IPS DF 19.7 (cell line): ENCODE results near the gene DLG3.
"Not testable (repeated sequence)": the region's sequence is repeated elsewhere in the genome, so short reads cannot be mapped to it uniquely, and the experiment has no call there.

Source experiments
- DNase-seq: peaks from one replicate; pipeline ENCODE4 v3.0.0-alpha.2; 2013; ENCODE audit warnings: low read depth, low spot score

The DLG3 gene

DNA sequence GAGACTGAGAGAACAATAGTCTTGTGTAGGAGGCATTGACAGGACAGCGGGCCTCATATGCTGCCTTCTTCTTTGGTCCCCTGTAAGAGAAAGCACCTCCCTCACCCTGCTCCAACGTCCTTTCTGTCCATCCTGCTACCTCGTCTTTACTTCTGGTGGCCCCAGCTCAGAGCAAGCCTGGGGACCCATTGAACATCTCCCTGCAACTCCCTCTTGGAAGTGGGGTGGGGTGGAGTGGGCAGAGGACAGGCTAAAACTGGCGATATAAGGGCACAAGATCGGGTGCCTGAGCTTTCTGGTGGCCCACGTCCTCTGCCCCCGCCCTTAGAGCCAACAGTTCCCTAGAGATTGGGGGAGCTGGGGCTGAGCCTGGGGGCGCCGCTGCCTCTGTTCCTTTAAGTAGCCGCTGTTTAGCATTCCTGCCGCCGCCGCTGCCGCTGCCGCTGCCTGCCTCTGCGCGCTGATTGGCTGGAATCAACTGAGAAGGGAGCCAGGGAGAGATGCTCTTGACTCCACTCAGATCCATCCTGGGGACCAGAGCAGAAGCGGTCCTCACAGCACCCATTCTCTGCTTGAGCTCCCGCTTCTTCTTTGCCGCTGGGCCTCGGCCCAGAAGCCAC, at the start of gene DLG3:
DLG3 (plus strand) TSS at position 510 of the 620 bp plus-strand sequence. CDS start 367 bp downstream, outside the sequence.
- DNase-seq, result no peak

GRCh38 chrX:70398899-70399298, 45.7 kb upstream of the DLG3 start:
- no peak for DNase-seq

DNA sequence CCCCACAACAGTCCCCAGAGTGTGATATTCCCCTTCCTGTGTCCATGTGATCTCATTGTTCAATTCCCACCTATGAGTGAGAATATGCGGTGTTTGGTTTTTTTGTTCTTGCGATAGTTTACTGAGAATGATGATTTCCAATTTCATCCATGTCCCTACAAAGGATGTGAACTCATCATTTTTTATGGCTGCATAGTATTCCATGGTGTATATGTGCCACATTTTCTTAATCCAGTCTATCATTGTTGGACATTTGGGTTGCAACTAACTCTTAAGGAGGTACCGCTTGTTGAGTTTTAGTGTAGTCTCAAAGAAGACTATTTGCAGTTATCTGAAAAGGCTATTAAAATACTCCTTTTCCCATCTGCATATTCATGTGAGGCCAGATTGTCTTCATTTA, 44.5 kb upstream of the DLG3 start:
- DNase-seq, result not testable (repeated sequence)

GRCh38 chrX:70402721-70403120, 41.9 kb upstream of the DLG3 start:
- no peak for DNase-seq

GRCh38 chrX:70405003-70405402, 39.6 kb upstream of the DLG3 start:
- no peak for DNase-seq

DNA sequence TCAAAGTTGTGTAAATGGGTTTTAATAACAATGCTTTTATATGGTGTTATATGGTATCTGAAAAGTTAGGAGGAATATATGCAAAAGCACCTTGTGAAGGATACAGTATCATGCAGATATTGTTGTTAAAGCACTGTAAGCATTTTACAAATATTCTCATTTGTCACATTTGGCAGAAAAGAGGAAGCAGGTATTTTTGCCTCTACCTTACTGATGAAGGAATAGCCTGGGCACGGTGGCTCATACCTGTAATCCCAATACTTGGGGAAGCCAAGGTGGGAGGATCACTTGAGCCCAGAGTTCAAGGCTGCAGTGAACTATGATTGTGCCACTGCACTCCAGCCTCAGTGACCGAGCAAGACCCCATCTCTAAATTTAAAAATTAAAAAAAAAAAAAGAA, 33.7 kb upstream of the DLG3 start:
- DNase-seq, result no peak

GRCh38 chrX:70411475-70411874, 33.2 kb upstream of the DLG3 start:
- DNase-seq, result no peak

DNA sequence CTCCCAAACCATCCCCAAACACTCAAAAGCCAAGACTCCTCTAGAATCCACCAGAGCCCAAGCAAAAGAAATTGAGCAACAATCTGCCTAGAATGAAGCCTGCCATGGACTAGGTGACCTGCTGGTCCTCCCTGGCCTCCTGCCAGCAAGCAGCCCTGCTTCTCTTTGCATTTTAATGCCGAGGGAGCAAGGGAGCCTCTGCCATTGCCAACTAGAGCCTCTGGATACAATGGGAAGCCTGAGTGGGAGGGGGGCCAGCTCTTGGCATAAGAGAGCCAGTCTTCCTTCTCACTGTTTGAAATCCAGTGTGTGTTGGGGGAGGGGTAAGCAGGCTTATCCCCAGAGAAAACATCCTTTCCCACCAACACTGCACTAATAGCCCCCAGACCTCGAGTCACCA, 23.0 kb upstream of the DLG3 start:
- DNase-seq, result no peak

GRCh38 chrX:70422851-70423341, 21.7 kb upstream of the DLG3 start, which contains the start of gene GDPD2:
GDPD2 (plus strand) TSS chrX:70423314; CDS start chrX:70424985, 1,671 bp downstream.
- DNase-seq, result no peak

DNA sequence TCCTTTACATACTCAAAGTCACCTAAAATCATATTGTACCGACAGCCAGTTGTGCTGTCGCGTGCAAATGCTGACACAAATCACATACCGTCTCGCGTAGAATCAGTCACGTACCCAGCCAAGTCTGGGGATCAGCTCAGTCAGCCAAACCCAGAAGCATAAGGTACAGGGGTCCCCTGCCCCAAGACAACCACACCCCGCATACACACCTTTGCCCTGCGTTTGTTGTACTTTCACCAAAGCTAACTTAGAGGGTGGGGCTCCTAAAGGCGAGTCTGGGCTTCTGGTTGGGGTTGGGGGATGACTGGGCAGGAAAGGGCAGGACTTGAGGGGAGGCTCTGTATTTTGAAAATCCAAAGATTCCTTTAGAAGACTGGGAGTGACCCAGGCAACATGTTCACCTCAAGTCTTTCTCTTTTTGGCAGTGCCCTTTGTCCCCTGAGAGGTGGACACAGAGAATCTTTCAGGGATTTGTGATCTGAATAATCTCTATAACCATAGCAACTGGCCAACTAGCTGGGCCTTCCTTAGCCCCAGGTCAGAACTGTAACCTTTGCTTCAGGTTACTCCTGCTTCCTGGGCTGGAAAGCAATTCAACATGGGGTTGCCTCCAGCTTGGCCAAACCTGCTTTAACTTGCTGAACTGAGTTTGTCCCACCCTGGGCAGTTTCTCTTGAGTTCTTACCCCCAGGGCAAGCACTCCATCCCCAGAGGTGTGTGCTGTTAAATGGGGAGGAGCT, 20.5 kb upstream of the DLG3 start:
- no peak for DNase-seq

DNA sequence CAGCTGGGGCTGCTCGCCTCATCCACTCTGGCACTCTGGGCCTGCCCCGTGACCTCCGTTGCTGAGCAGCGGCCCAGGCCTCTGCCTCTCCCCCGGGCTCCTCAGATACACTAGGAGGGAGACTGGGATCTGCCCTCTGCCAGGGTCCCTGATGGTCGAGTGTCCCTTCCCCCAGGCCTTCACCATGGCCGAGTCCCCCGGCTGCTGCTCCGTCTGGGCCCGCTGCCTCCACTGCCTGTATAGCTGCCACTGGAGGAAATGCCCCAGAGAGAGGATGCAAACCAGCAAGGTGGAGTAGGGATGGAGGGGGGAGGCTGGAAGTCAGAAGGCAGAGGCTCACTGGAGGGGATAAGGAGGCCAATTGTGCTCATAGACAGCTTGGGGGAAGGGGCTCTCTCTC, 19.8 kb upstream of the DLG3 start:
- DNase-seq, result no peak

DNA sequence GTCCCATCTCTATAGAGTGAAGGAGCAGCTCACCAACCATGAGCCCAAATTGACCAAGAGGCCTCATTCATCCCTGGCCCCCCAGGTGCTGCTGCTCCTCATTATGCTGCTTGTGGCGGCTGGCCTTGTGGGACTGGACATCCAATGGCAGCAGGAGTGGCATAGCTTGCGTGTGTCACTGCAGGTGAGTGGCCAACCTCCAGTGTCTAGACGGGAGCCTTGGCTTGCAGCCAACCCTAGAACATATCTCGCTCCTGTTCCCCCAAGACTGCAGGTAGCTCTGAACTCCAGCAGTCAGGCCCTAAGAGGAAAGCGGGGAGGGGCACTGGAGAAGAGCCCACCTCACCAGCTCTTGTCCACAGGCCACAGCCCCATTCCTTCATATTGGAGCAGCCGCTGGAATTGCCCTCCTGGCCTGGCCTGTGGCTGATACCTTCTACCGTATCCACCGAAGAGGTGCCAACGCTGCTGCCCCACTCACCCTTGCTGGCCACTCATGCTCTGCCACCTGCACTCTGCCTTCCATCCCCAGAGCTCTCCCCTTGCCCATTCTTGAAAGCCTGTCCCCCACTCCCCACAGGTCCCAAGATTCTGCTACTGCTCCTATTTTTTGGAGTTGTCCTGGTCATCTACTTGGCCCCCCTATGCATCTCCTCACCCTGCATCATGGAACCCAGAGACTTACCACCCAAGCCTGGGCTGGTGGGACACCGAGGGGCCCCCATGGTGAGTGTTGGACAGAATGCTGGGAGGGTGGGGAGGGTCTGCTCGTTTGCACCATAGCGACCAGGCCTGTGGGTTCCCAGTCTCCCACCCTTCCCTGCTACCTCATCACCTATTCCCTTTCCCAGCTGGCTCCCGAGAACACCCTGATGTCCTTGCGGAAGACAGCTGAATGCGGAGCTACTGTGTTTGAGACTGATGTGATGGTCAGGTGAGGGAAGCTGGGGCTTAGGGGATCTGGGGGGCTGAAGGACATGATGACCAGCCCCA, 18.1 kb upstream of the DLG3 start:
- no peak for DNase-seq

DNA sequence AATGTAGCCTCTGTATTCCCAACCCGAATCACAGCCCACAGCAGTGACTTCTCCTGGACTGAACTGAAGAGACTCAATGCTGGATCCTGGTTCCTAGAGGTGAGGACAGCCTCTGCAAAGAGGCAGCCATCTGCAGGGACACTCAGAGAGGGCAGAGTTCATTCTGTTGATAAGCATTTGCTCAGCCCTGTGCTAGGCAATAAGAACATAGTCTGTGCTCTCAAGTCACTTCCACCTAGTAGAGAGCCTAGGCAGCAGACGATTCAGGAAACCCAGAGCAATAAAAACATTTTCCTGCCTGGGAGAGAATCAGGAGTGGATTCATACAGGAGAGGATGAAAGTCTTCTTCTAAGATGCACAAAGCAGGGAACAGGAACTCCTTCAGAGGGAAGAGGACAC, 17.3 kb upstream of the DLG3 start:
- no peak for DNase-seq

DNA sequence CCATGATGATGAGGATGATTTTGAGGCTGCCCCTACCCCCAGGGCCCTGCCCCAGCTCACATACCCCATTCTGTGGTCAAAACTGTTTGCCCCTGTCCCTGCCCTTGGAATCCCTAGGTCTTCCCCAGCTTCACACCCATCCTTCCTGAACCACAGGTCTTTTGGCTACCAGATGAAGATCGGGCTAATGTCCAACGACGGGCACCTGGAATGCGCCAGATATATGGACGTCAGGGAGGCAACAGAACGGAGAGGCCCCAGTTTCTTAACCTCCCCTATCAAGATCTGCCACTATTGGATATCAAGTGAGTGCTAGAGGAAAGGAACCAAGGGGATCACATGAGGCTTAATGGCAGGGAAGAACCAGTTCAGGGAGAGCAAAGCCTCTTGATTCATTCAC, 14.9 kb upstream of the DLG3 start:
- no peak for DNase-seq

- no peak for DNase-seq
Measured at GRCh38 chrX:70432936-70433847, 11.4 kb upstream of the DLG3 start.

DNA sequence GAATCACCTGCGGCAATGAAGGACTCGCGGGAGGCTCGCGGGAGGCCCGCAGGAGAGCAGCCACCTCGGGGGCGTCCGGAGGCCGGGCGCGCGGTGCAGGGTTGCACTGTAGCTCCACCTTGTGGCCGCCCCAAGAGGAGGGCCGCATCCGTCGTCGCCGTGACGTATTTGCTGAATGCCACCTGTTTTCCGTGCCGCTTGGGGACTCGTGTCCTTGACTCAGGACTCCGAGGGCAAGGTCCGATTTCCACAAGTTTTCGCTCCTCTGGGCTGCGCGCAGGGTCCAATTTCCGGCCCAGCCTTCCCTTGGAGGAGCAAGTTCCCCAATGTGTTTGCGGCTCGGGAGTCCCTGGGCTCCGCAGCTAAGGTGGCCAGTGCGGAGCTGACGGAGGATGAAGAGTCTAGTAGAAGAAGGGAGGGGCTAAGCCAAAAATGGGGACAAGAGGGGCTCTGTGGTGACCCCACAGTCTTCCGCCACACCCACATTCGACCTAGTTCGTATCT, 10.7 kb upstream of the DLG3 start:
- DNase-seq, result no peak

DNA sequence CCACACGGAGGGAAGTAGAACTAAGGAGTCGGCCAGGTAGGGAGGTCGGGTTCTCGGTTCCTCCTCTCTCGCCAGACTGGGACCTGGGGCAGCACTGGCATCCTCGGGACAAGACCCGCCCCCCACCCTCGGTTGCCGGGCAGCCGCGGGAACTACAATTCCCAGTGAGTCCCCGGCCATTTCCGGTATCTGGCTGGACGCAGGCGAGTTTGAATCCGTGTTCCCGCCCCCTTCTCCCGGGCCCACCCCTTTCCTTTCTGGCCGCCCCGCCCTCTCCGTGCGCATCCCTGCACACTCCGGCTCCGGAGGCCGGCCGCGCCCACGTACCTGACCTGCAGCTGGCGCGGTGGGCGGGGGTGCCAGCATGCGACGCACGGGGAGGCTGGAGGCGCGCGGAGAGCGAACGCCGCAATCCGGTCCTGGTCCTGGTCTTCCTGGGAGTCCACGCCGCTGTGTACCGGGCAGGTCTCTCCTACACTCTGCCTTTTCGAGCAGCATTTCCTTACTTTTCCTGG, 10.2 kb upstream of the DLG3 start:
- no peak for DNase-seq

- DNase-seq, result no peak
Measured at GRCh38 chrX:70434914-70435586, 9.6 kb upstream of the DLG3 start.

DNA sequence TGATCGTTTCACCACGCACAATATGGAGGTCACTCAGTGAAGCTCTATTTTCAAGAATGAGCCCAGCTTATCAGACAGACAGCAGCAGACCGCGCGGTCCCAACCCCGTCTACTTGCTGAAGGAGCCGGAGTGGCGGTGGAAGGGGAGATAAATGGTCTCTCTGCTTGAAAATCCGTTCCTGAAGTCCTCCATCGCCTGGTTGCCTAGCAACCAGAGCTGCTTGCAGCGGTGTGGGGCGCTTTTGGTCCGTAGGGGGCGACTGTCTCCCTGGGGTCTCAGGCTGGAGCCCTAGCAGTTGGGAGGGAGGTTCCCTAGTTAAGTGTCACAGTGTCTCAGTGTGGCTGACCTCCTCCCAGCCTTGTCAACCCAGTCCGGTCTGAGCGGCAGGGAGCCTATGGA, 8.3 kb upstream of the DLG3 start:
- DNase-seq, result no peak

- no peak for DNase-seq
Measured at GRCh38 chrX:70437011-70437410, 7.6 kb upstream of the DLG3 start.
